ENCODE measurements around the gene CRYBA2.

DNA sequence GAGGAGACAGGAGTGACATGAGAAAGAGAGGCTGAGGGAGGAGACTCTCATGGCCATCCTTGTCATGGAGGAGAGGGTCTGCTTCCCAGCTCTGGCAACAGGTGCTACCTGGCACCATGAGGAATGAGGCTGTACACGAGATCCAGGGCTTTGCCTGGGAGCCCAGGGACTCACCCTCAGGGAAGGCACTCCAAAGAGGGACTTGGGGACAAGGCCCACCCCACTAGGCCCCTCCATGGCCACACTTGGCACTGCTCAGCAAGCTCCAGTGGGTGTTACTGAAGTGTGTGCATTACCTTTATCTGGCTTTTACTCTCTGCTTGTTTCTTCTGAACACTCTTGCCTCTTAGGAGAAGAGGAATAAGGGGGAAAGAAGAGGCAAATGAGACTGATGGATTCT is 45.4 kb upstream of the CRYBA2 start:
- TF ChIP-seq, protein P1, sequence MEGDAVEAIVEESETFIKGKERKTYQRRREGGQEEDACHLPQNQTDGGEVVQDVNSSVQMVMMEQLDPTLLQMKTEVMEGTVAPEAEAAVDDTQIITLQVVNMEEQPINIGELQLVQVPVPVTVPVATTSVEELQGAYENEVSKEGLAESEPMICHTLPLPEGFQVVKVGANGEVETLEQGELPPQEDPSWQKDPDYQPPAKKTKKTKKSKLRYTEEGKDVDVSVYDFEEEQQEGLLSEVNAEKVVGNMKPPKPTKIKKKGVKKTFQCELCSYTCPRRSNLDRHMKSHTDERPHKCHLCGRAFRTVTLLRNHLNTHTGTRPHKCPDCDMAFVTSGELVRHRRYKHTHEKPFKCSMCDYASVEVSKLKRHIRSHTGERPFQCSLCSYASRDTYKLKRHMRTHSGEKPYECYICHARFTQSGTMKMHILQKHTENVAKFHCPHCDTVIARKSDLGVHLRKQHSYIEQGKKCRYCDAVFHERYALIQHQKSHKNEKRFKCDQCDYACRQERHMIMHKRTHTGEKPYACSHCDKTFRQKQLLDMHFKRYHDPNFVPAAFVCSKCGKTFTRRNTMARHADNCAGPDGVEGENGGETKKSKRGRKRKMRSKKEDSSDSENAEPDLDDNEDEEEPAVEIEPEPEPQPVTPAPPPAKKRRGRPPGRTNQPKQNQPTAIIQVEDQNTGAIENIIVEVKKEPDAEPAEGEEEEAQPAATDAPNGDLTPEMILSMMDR (conservative IDR thresholded peaks at IDR 0.05), result no peak
- TF ChIP-seq EZH2 (IDR thresholded peaks at IDR 0.05; ENCODE audit: low read depth), result no peak
